ENCODE measurements around the gene LPIN2. TPM values are rescaled to one million over a fixed set of nuclear protein-coding genes. Genes with fewer than 3 reads are reported as not detected.

The LPIN2 gene
- total RNA-seq, 1 donor = 48.1 TPM

GRCh38 chr18:3037423-3037915 lies 24.5 kb upstream of the LPIN2 start:
- Histone ChIP-seq H3K36me3 (ENCODE audit: insufficient read depth, low read length) (no peaks in the 10 kb centered on the region), H3K4me2 (ENCODE audit: insufficient read depth, low read length) (peak overlapping the region; percentile 17), H3K27me3 (ENCODE audit: insufficient read depth, low read length) (no peaks in the 10 kb centered on the region), H3K4me1 (ENCODE audit: insufficient read depth, low read length) (peaks cover 3% of the 10 kb centered on the region), H4K20me1 (ENCODE audit: insufficient read depth, low read length) (no peaks in the 10 kb centered on the region), H3K27ac (ENCODE audit: low read depth, low read length) (no peak overlapping the region), H3K4me3 (ENCODE audit: insufficient read depth, low read length) (no peak overlapping the region), H3K79me2 (ENCODE audit: insufficient read depth, low read length) (no peaks in the 10 kb centered on the region), H3K9me3 (ENCODE audit: low read depth, low read length) (no peaks in the 10 kb centered on the region), H2AFZ (ENCODE audit: low read length) (peak overlapping the region; percentile 65)
- no peak for TF ChIP-seq CTCF (IDR thresholded peaks at IDR 0.05; ENCODE audit: extremely low read depth, low read depth, low read length)
- DNase-seq (ENCODE audit: insufficient read length, low spot score, missing footprints) = peak; percentile 77

- no peak overlapping the region for H2AFZ ChIP-seq (ENCODE audit: low read length)
- peaks cover 3% of the 10 kb centered on the region for H3K4me1 ChIP-seq (ENCODE audit: insufficient read depth, low read length)
- no peaks in the 10 kb centered on the region for H3K27me3 ChIP-seq (ENCODE audit: insufficient read depth, low read length)
- H3K27ac ChIP-seq (ENCODE audit: low read depth, low read length) = no peak overlapping the region
- H3K36me3 ChIP-seq (ENCODE audit: insufficient read depth, low read length) = no peaks in the 10 kb centered on the region
- H3K4me3 ChIP-seq (ENCODE audit: insufficient read depth, low read length) = no peak overlapping the region
- H3K9me3 ChIP-seq (ENCODE audit: low read depth, low read length) = no peaks in the 10 kb centered on the region
- no peak for TF ChIP-seq CTCF (IDR thresholded peaks at IDR 0.05; ENCODE audit: extremely low read depth, low read depth, low read length)
- no peaks in the 10 kb centered on the region for H4K20me1 ChIP-seq (ENCODE audit: insufficient read depth, low read length)
- no peak overlapping the region for H3K4me2 ChIP-seq (ENCODE audit: insufficient read depth, low read length)
- no peak for DNase-seq (ENCODE audit: insufficient read length, low spot score, missing footprints)
- no peaks in the 10 kb centered on the region for H3K79me2 ChIP-seq (ENCODE audit: insufficient read depth, low read length)
Observed at GRCh38 chr18:3036108-3036507, 23.2 kb upstream of the LPIN2 start.

- Histone ChIP-seq H3K27me3 (ENCODE audit: insufficient read depth, low read length) (no peaks in the 10 kb centered on the region), H3K4me2 (ENCODE audit: insufficient read depth, low read length) (no peak overlapping the region), H3K79me2 (ENCODE audit: insufficient read depth, low read length) (no peaks in the 10 kb centered on the region), H4K20me1 (ENCODE audit: insufficient read depth, low read length) (no peaks in the 10 kb centered on the region), H2AFZ (ENCODE audit: low read length) (no peak overlapping the region), H3K4me3 (ENCODE audit: insufficient read depth, low read length) (no peak overlapping the region), H3K36me3 (ENCODE audit: insufficient read depth, low read length) (no peaks in the 10 kb centered on the region), H3K27ac (ENCODE audit: low read depth, low read length) (no peak overlapping the region), H3K4me1 (ENCODE audit: insufficient read depth, low read length) (peaks cover 3% of the 10 kb centered on the region), H3K9me3 (ENCODE audit: low read depth, low read length) (no peaks in the 10 kb centered on the region)
- DNase-seq (ENCODE audit: insufficient read length, low spot score, missing footprints) = no peak
- no peak for TF ChIP-seq CTCF (IDR thresholded peaks at IDR 0.05; ENCODE audit: extremely low read depth, low read depth, low read length)
Observed at GRCh38 chr18:3035635-3036034, 22.7 kb upstream of the LPIN2 start.

GRCh38 chr18:3032721-3033120 lies 19.8 kb upstream of the LPIN2 start:
- TF ChIP-seq CTCF (IDR thresholded peaks at IDR 0.05; ENCODE audit: extremely low read depth, low read depth, low read length) = no peak
- DNase-seq (ENCODE audit: insufficient read length, low spot score, missing footprints) = no peak
- no peaks in the 10 kb centered on the region for H3K9me3 ChIP-seq (ENCODE audit: low read depth, low read length)
- H3K36me3 ChIP-seq (ENCODE audit: insufficient read depth, low read length) = no peaks in the 10 kb centered on the region
- H3K4me2 ChIP-seq (ENCODE audit: insufficient read depth, low read length) = no peak overlapping the region
- no peaks in the 10 kb centered on the region for H3K79me2 ChIP-seq (ENCODE audit: insufficient read depth, low read length)
- no peak overlapping the region for H2AFZ ChIP-seq (ENCODE audit: low read length)
- no peaks in the 10 kb centered on the region for H4K20me1 ChIP-seq (ENCODE audit: insufficient read depth, low read length)
- H3K27ac ChIP-seq (ENCODE audit: low read depth, low read length) = no peak overlapping the region
- no peaks in the 10 kb centered on the region for H3K27me3 ChIP-seq (ENCODE audit: insufficient read depth, low read length)
- H3K4me3 ChIP-seq (ENCODE audit: insufficient read depth, low read length) = no peak overlapping the region
- peaks cover 3% of the 10 kb centered on the region for H3K4me1 ChIP-seq (ENCODE audit: insufficient read depth, low read length)

All from osteoblast (primary cell).